Activated CD4-positive, alpha-beta T cell treated with anti-CD3 and anti-CD28 coated beads for 48 hours (primary cell): ENCODE data around the gene IL16.

Source experiments
- DNase-seq: peaks from one replicate; pipeline ENCODE4 v3.0.0-alpha.2; 2020

Gene IL16

GRCh38 chr15:81257435-81257834, 60.8 kb downstream of the IL16 start:
- DNase-seq: no peak

GRCh38 chr15:81258455-81258854, 61.8 kb downstream of the IL16 start:
- no peak for DNase-seq

- DNase-seq: no peak
Measured at GRCh38 chr15:81259760-81260298, 63.1 kb downstream of the IL16 start.

GRCh38 chr15:81261172-81261811, 64.6 kb downstream of the IL16 start:
- DNase-seq: no peak

GRCh38 chr15:81263477-81263876, 66.8 kb downstream of the IL16 start:
- no peak for DNase-seq

GRCh38 chr15:81264072-81264857, 67.6 kb downstream of the IL16 start:
- no peak for DNase-seq

- no peak for DNase-seq
Measured at GRCh38 chr15:81265256-81265943, 68.7 kb downstream of the IL16 start.

- peak; percentile 90 for DNase-seq
Measured at GRCh38 chr15:81265944-81266775, 69.5 kb downstream of the IL16 start.

- no peak for DNase-seq
Measured at GRCh38 chr15:81268340-81268739, 71.7 kb downstream of the IL16 start.

GRCh38 chr15:81268881-81269601, 72.4 kb downstream of the IL16 start:
- DNase-seq: no peak

- no peak for DNase-seq
Measured at GRCh38 chr15:81270188-81270587, 73.5 kb downstream of the IL16 start.

- DNase-seq: no peak
Measured at GRCh38 chr15:81270781-81271491, 74.3 kb downstream of the IL16 start.

- no peak for DNase-seq
Measured at GRCh38 chr15:81271761-81272644, 75.3 kb downstream of the IL16 start.

- no peak for DNase-seq
Measured at GRCh38 chr15:81273200-81273599, 76.5 kb downstream of the IL16 start.

- no peak for DNase-seq
Measured at GRCh38 chr15:81273855-81274254, 77.2 kb downstream of the IL16 start.

GRCh38 chr15:81274255-81274654, 77.6 kb downstream of the IL16 start:
- DNase-seq: no peak

- DNase-seq: peak; percentile 89
Measured at GRCh38 chr15:81274931-81275707, 78.4 kb downstream of the IL16 start.

- no peak for DNase-seq
Measured at GRCh38 chr15:81275711-81276392, 79.2 kb downstream of the IL16 start.

GRCh38 chr15:81276967-81277366, 80.3 kb downstream of the IL16 start:
- no peak for DNase-seq
